ENCODE results near the gene BBS5. TPM values are rescaled to one million over a fixed set of nuclear protein-coding genes. Genes with fewer than 3 reads are reported as not detected.

The BBS5 gene
- total RNA-seq, 1 experiment from 2014 or later = 0.55 TPM

DNA sequence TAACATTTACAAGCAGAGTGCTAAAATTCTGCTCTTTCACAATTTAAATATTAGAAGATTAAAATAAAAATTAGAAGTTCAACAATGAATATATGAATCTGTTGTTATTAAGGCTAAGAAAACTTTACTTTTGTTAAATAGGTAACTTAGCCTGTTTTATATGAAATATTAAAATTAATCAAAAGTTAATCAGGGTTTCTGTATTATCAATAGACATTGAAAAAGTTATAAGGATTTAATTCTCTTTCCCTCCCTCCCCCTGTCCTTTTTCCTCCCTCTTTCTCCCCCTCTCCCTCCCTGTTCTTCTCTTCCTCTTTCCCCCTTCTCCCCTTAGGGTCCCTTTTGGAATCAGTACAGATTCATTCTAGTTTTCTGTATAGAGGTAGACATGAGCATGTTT lies 12.1 kb downstream of the BBS5 start:
- Histone ChIP-seq H4K8ac (replicated peaks; ENCODE audit: insufficient read length, low read depth, low read length) (no peak overlapping the region), H3K4me1 (ENCODE audit: insufficient read depth, low read length) (no peaks in the 10 kb centered on the region), H3K79me1 (ENCODE audit: insufficient read depth, low read depth, low read length, poor library complexity, severe bottlenecking) (no peaks in the 10 kb centered on the region), H3K9me3 (ENCODE audit: control insufficient read depth, low read depth, low read length) (no peaks in the 10 kb centered on the region), H3K27ac (ENCODE audit: insufficient read length, low read depth, low read length) (no peak overlapping the region), H2BK15ac (ENCODE audit: low read depth, low read length) (no peak overlapping the region), H2AK5ac (ENCODE audit: insufficient read length, low read length) (no peak overlapping the region), H4K5ac (ENCODE audit: insufficient read length, low read depth, low read length) (no peak overlapping the region), H2BK120ac (ENCODE audit: low read depth, low read length, poor library complexity, severe bottlenecking) (no peak overlapping the region), H3K4ac (ENCODE audit: low read depth, low read length) (no peak overlapping the region), H4K91ac (ENCODE audit: insufficient read length, low read depth, low read length) (no peak overlapping the region), H2BK5ac (ENCODE audit: insufficient read length, low read length) (no peak overlapping the region), H2BK12ac (ENCODE audit: insufficient read length, low read depth, low read length) (no peak overlapping the region), H2AFZ (ENCODE audit: low read length) (no peak overlapping the region), H3K18ac (ENCODE audit: insufficient read length, low read depth, low read length) (no peak overlapping the region), H3K23me2 (ENCODE audit: insufficient read length, low read depth, low read length, poor library complexity, severe bottlenecking) (no peaks in the 10 kb centered on the region), H3K9ac (ENCODE audit: extremely low read depth, insufficient read length, low read length) (no peak overlapping the region), H3K14ac (ENCODE audit: insufficient read depth, low read length) (no peak overlapping the region), H3K79me2 (ENCODE audit: insufficient read depth, low read length) (no peaks in the 10 kb centered on the region), H3K4me2 (ENCODE audit: insufficient read depth, insufficient read length, low read length) (no peak overlapping the region), H4K20me1 (ENCODE audit: control insufficient read depth, insufficient read depth, insufficient read length) (no peaks in the 10 kb centered on the region), H3K56ac (ENCODE audit: insufficient read length, low read depth, low read length) (no peak overlapping the region), H3K23ac (ENCODE audit: insufficient read length, low read depth, low read length) (no peak overlapping the region), H2BK20ac (ENCODE audit: low read depth, low read length, poor library complexity, severe bottlenecking) (no peak overlapping the region), H3K27me3 (ENCODE audit: insufficient read depth, low read length) (no peaks in the 10 kb centered on the region), H3T11ph (ENCODE audit: low read length) (no peak overlapping the region)
- Mint-ChIP-seq H3K4me1 (no peaks in the 10 kb centered on the region), H3K27me3 (ENCODE audit: low read depth) (no peaks in the 10 kb centered on the region), H3K36me3 (ENCODE audit: insufficient read depth in 1 of 3, low read depth in 3 of 3) (peaks cover 0 to 4% (median 0%) of the 10 kb centered on the region in 3 experiments; a peak in 2 of 7 replicates), H3K27ac (no peak overlapping the region), H3K9me3 (peaks cover 3 to 4% of the 10 kb centered on the region in 2 experiments; a peak in 4 of 5 replicates), H3K4me3 (no peak overlapping the region)
- TF ChIP-seq, protein P1, sequence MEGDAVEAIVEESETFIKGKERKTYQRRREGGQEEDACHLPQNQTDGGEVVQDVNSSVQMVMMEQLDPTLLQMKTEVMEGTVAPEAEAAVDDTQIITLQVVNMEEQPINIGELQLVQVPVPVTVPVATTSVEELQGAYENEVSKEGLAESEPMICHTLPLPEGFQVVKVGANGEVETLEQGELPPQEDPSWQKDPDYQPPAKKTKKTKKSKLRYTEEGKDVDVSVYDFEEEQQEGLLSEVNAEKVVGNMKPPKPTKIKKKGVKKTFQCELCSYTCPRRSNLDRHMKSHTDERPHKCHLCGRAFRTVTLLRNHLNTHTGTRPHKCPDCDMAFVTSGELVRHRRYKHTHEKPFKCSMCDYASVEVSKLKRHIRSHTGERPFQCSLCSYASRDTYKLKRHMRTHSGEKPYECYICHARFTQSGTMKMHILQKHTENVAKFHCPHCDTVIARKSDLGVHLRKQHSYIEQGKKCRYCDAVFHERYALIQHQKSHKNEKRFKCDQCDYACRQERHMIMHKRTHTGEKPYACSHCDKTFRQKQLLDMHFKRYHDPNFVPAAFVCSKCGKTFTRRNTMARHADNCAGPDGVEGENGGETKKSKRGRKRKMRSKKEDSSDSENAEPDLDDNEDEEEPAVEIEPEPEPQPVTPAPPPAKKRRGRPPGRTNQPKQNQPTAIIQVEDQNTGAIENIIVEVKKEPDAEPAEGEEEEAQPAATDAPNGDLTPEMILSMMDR (conservative IDR thresholded peaks at IDR 0.05) = no peak
- DNase-seq = no peak
